Upper lobe of right lung (tissue), 1 donor: ENCODE measurements around the gene COBL. TPM values are rescaled to one million over a fixed set of nuclear protein-coding genes. Genes with fewer than 3 reads are reported as not detected.

Source experiments
- ATAC-seq: fragments of 200-7000 bp; cut with Tn5 transposase; one replicate; pipeline ENCODE4 v1.9.1; 2020; ENCODE audit warnings: mild to moderate bottlenecking, moderate library complexity
- DNase-seq: peaks from one replicate; pipeline ENCODE4 v3.0.0-alpha.2; 2020
- H3K27ac ChIP-seq: fragments of 200-600 bp; one replicate; pipeline ENCODE4 v1.8.0; 2022
- H3K27me3 ChIP-seq: fragments of 200-600 bp; one replicate; pipeline ENCODE4 v1.8.0; 2022; ENCODE audit warnings: mild to moderate bottlenecking
- H3K36me3 ChIP-seq: fragments of 200-600 bp; one replicate; pipeline ENCODE4 v1.8.0; 2022
- H3K4me1 ChIP-seq: fragments of 200-600 bp; one replicate; pipeline ENCODE4 v1.8.0; 2022
- H3K4me3 ChIP-seq: fragments of 200-600 bp; one replicate; pipeline ENCODE4 v1.8.0; 2022; ENCODE audit warnings: mild to moderate bottlenecking
- H3K9me3 ChIP-seq: fragments of 200-600 bp; one replicate; pipeline ENCODE4 v1.8.0; 2022
- intact Hi-C: fragments of 100-400 bp; cut with DNase I; formaldehyde crosslinking; loops from one replicate; pipeline ENCODE4 v1.11.0; 2022
- total RNA-seq: library from RNA; stranded (reverse); fragmentation: NEBNext Ultra II Directional; extraction: Animal tissue kit (Norgen Biotek cat#: 25700); gene quantifications from one replicate; pipeline ENCODE4 v1.2.1, GENCODE V29; 2021
- TF ChIP-seq, protein P1 (sequence below): fragments of 200-600 bp; IDR thresholded peaks from one replicate; pipeline ENCODE4 v1.8.0; 2022; ENCODE audit warnings: antibody characterized with exemption
- donor health status: DM: no; HTN: yes; CAD: no; lungs with severe emphysema.

The COBL gene
- total RNA-seq, 1 donor from 2014 or later = 29.2 TPM

DNA sequence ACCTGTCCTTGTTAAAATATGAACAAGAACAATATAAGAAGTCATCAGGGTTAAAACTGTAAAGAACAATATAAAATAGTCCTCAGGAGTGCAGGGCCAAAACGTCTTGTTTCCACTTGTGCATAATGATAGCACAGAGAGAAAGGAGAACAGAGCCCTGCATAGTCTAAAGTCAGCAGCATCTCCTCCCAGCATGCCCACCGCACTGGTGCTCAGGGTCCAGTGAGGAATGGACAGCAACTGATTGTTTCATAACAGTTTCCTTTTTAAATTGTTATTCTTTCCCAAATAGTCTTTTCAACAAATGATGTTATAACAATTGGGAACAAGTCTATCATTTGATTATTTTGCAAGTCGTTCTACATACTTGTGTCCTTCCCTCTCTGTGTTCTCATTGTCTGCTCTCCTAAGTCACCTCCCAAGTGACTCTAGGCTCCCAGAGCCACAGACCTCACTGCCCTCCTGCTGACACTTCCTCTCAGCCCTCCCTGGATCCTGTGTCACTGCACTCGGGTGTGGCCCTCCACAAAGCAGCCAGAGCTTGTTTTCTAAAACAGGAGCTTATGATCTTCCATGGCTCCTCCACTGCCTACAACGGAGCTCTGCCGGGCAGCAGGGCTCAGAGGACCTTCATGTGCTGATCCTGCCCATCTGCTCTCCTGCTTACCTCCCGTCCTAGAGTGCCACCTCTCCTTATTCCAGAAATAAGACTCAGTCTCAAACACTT is 27.6 kb downstream of the COBL start:
- Histone ChIP-seq H3K9me3 (no peaks in the 10 kb centered on the region), H3K27me3 (no peaks in the 10 kb centered on the region), H3K36me3 (no peaks in the 10 kb centered on the region), H3K4me1 (no peaks in the 10 kb centered on the region), H3K27ac (no peak overlapping the region), H3K4me3 (no peak overlapping the region)
- no peak for DNase-seq
- intact Hi-C loops = no loop called here
- peak; percentile 41 for ATAC-seq
- TF ChIP-seq, protein P1, sequence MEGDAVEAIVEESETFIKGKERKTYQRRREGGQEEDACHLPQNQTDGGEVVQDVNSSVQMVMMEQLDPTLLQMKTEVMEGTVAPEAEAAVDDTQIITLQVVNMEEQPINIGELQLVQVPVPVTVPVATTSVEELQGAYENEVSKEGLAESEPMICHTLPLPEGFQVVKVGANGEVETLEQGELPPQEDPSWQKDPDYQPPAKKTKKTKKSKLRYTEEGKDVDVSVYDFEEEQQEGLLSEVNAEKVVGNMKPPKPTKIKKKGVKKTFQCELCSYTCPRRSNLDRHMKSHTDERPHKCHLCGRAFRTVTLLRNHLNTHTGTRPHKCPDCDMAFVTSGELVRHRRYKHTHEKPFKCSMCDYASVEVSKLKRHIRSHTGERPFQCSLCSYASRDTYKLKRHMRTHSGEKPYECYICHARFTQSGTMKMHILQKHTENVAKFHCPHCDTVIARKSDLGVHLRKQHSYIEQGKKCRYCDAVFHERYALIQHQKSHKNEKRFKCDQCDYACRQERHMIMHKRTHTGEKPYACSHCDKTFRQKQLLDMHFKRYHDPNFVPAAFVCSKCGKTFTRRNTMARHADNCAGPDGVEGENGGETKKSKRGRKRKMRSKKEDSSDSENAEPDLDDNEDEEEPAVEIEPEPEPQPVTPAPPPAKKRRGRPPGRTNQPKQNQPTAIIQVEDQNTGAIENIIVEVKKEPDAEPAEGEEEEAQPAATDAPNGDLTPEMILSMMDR = no peak

DNA sequence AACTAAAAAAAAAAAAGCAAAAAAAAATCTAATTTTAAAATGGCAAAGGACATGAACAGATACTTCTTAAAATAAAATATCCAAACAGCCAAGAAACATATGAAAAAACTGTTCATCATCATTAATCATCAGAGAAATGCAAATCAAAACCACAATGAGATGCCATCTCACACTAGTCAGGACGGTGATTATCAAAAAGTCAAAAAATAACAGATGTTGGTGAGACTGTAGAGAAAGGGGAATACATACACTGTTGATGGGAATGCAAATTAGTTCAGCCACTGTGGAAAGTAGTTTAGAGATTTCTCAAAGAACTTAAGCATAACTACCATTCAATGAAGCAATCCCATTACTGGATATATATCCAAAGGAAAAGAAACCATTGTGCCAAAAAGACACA is 30.2 kb downstream of the COBL start:
- Histone ChIP-seq H3K27ac (no peak overlapping the region), H3K36me3 (no peaks in the 10 kb centered on the region), H3K4me3 (no peak overlapping the region), H3K9me3 (no peaks in the 10 kb centered on the region), H3K4me1 (no peaks in the 10 kb centered on the region), H3K27me3 (no peaks in the 10 kb centered on the region)
- ATAC-seq = no peak
- TF ChIP-seq, protein P1 = no peak
- DNase-seq = no peak
- intact Hi-C loops = no loop called here

DNA sequence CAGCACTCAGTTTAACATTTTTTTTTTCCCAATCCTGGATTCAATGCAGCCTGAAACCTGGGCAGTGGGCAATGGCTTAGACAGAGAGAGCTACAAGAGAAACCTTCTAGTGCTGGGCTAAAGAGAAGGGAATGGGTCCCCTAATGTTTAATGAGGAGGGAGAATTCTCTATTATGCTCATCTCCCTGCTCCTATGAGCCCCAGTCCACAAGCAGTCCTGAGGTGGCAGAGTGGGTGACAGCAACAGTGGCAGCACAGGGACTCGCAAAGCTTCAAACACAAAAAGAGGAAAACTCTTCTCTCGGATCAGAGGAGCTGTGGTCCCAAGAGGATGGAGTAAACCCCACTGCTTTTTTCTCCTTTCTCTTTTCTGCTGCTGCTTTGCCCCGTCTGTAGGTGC is 36.5 kb downstream of the COBL start:
- Histone ChIP-seq H3K27ac (no peak overlapping the region), H3K4me3 (no peak overlapping the region), H3K36me3 (no peaks in the 10 kb centered on the region), H3K27me3 (no peaks in the 10 kb centered on the region), H3K9me3 (no peaks in the 10 kb centered on the region), H3K4me1 (no peaks in the 10 kb centered on the region)
- ATAC-seq (no peak), DNase-seq (peak; percentile 16)
- intact Hi-C loops = no loop called here
- TF ChIP-seq, protein P1 = no peak

DNA sequence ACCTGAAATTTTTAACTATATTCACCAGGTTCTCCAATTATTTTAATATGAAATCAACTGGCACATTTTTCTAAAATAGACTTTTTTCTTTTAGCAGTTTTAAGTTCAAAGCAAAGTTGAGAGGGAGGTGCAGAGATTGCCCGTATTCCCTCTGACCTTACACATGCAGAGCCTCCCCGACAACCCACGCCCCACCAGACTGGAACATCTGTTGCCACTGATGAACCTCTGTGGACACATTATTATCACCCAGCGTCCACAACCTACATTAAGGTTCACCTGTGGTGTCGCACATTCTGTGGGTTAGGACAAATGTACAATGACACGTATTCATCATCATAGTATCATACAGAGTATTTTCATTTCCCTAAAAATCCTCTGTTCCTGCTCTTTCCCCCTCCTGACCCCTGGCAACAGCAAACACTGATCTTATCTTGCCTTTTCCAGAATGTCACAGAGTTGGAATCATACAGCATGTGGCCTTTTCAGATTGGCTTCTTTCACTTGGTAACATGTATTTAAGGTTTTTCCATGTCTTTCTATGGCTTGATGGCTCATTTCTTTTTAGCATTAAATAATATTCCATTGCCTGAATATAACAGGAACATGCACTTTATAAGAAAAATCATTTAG is 37.1 kb downstream of the COBL start:
- intact Hi-C loops = no loop called here
- H3K27me3 ChIP-seq = no peaks in the 10 kb centered on the region
- no peak overlapping the region for H3K27ac ChIP-seq
- H3K9me3 ChIP-seq = no peaks in the 10 kb centered on the region
- H3K4me1 ChIP-seq = no peaks in the 10 kb centered on the region
- DNase-seq = peak; percentile 8
- no peak for ATAC-seq
- TF ChIP-seq, protein P1 = no peak
- no peaks in the 10 kb centered on the region for H3K36me3 ChIP-seq
- no peak overlapping the region for H3K4me3 ChIP-seq

DNA sequence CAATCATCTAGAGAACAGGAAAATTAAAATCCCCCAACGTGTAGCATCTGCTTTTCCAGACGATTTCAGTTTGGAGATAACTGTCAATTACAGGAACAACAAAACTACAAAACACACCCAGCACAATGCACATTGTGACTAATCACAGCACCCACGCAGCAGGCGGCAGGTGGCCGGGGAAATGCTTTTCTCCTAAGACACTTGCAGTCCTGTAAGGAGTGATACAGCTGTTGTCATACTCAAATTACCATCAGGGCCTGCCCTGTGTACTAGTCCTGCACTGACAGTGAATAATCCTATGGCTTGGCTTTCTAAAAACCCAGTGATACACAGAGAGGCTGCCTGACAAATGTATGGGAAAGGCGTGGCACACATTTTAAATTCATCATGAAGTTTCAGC is 37.8 kb downstream of the COBL start:
- H3K27ac ChIP-seq = no peak overlapping the region
- no peaks in the 10 kb centered on the region for H3K27me3 ChIP-seq
- H3K9me3 ChIP-seq = no peaks in the 10 kb centered on the region
- TF ChIP-seq, protein P1 = no peak
- intact Hi-C loops = no loop called here
- H3K36me3 ChIP-seq = no peaks in the 10 kb centered on the region
- H3K4me1 ChIP-seq = no peaks in the 10 kb centered on the region
- peak; percentile 9 for DNase-seq
- H3K4me3 ChIP-seq = no peak overlapping the region
- ATAC-seq = no peak
